Trophoblast cell (in vitro differentiated cells and primary cell): ENCODE data around the gene AP4E1.
"Not testable (repeated sequence)": the region's sequence is repeated elsewhere in the genome, so short reads cannot be mapped to it uniquely, and the experiment has no call there.

ENCODE experiments used
- DNase-seq, 2 donors: peaks; one replicate each; pipeline ENCODE4 v3.0.0-alpha.2; 2016
- H2AFZ ChIP-seq: 2 replicates; pipeline ENCODE4 v1.6.1; 2013; ENCODE audit warnings: low read length, moderate library complexity, mild to moderate bottlenecking; ENCODE audit not compliant: insufficient read depth, poor library complexity
- H2AK5ac ChIP-seq: 2 replicates; pipeline ENCODE4 v1.6.1; 2013; ENCODE audit warnings: mild to moderate bottlenecking, low read length
- H2BK120ac ChIP-seq: 2 replicates; pipeline ENCODE4 v1.6.1; 2013; ENCODE audit warnings: low read length, mild to moderate bottlenecking, moderate library complexity; ENCODE audit not compliant: insufficient read depth, poor library complexity
- H2BK12ac ChIP-seq: 2 replicates; pipeline ENCODE4 v1.6.1; 2013; ENCODE audit warnings: mild to moderate bottlenecking, low read length, moderate library complexity
- H2BK5ac ChIP-seq: 2 replicates; pipeline ENCODE4 v1.6.1; 2013; ENCODE audit warnings: low read length, low read depth, moderate library complexity, mild to moderate bottlenecking; ENCODE audit not compliant: poor library complexity
- H3K14ac ChIP-seq: 2 replicates; pipeline ENCODE4 v1.6.1; 2013; ENCODE audit warnings: mild to moderate bottlenecking, low read length
- H3K18ac ChIP-seq: 2 replicates; pipeline ENCODE4 v1.6.1; 2013; ENCODE audit warnings: mild to moderate bottlenecking, low read length
- H3K23ac ChIP-seq: 2 replicates; pipeline ENCODE4 v1.6.1; 2013; ENCODE audit warnings: low read length
- H3K27ac ChIP-seq: 2 replicates; pipeline ENCODE4 v1.5.1; 2013; ENCODE audit warnings: low read depth, mild to moderate bottlenecking, inconsistent platforms, low read length, moderate library complexity
- H3K27me3 ChIP-seq: 2 replicates; pipeline ENCODE4 v1.6.1; 2013; ENCODE audit warnings: inconsistent platforms, mild to moderate bottlenecking, low read length, moderate library complexity; ENCODE audit not compliant: insufficient read depth
- H3K36me3 ChIP-seq, 2 experiments: 1 replicate in 1 of 2; 2 replicates in 1 of 2; pipeline ENCODE4 v1.6.1; 2013; ENCODE audit warnings: low read length in 2 of 2, mild to moderate bottlenecking in 2 of 2, moderate library complexity in 1 of 2; ENCODE audit not compliant: insufficient read depth in 2 of 2, control insufficient read depth in 1 of 2
- H3K4ac ChIP-seq: 2 replicates; pipeline ENCODE4 v1.6.1; 2013; ENCODE audit warnings: low read depth, mild to moderate bottlenecking, low read length, moderate library complexity
- H3K4me1 ChIP-seq, 2 experiments: 1 replicate in 1 of 2; 2 replicates in 1 of 2; pipeline ENCODE4 v1.6.1; 2013; ENCODE audit warnings: low read length in 2 of 2, mild to moderate bottlenecking in 2 of 2, moderate library complexity in 1 of 2; ENCODE audit not compliant: insufficient read depth in 2 of 2, control insufficient read depth in 1 of 2
- H3K4me2 ChIP-seq: 2 replicates; pipeline ENCODE4 v1.6.1; 2013; ENCODE audit warnings: inconsistent platforms, mild to moderate bottlenecking, low read length, moderate library complexity
- H3K4me3 ChIP-seq: 2 replicates; pipeline ENCODE4 v1.5.1; 2013; ENCODE audit warnings: mild to moderate bottlenecking, low read depth, low read length, inconsistent platforms
- H3K79me1 ChIP-seq: one replicate; pipeline ENCODE4 v1.6.1; 2013; ENCODE audit warnings: low read length
- H3K79me2 ChIP-seq: 2 replicates; pipeline ENCODE4 v1.6.1; 2013; ENCODE audit warnings: low read length, mild to moderate bottlenecking; ENCODE audit not compliant: control insufficient read depth, insufficient read depth, poor library complexity
- H3K9ac ChIP-seq: 2 replicates; pipeline ENCODE4 v1.6.1; 2013; ENCODE audit warnings: mild to moderate bottlenecking, low read length
- H3K9me3 ChIP-seq: 2 replicates; pipeline ENCODE4 v1.6.1; 2013; ENCODE audit warnings: low read depth, mild to moderate bottlenecking, control low read depth, inconsistent platforms, low read length; ENCODE audit not compliant: insufficient read depth
- H4K12ac ChIP-seq: 2 replicates; pipeline ENCODE4 v1.6.1; 2013; ENCODE audit warnings: low read depth, mild to moderate bottlenecking, low read length, moderate library complexity
- H4K8ac ChIP-seq: 2 replicates; pipeline ENCODE4 v1.6.1; 2013; ENCODE audit warnings: low read depth, mild to moderate bottlenecking, low read length, moderate library complexity
- H4K91ac ChIP-seq: one replicate; pipeline ENCODE4 v1.6.1; 2013; ENCODE audit warnings: low read depth, mild to moderate bottlenecking, low read length, moderate library complexity
- WGBS: extraction: QIAGEN DNeasy Blood & Tissue Kit; methylation state at CpG from one replicate; pipeline ENCODE4 v1.1.7; 2013; ENCODE audit warnings: missing lambda C conversion rate; ENCODE audit not compliant: insufficient read length, insufficient coverage; ENCODE audit errors: extremely low coverage; 5-methylcytosine and 5-hydroxymethylcytosine counted together

AP4E1 gene

DNA sequence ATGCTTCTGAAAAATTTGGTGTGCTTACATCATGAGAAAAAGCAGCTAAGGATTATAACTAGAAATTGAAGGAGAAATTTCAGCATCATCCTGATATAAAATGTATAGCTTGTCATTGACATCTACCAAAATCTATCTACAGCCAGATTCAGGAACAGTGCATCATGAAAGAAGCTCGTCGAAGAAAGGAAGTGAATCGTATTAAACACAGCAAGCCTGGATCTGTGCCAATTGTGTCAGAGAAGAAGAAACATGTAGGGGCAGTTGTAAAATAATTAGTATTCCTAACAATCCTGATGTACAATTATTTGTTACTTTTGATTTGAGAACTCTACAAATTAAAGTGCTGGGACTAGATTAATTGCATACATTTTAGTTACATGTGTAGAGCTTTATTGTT is 37.2 kb downstream of the AP4E1 start:
- WGBS = no CpG with 5 or more reads among the region's 3 CpGs
- Histone ChIP-seq H3K14ac (no peak overlapping the region), H3K23ac (no peak overlapping the region)

GRCh38 chr15:50950745-50951144 is 42.3 kb downstream of the AP4E1 start:
- not testable (repeated sequence) for H3K4me1 ChIP-seq, H2AFZ ChIP-seq, H4K91ac ChIP-seq, H3K4ac ChIP-seq, H3K27me3 ChIP-seq, H3K18ac ChIP-seq, H2BK12ac ChIP-seq, H3K27ac ChIP-seq, H2BK5ac ChIP-seq, H3K79me1 ChIP-seq, H3K9me3 ChIP-seq, H3K9ac ChIP-seq, H2AK5ac ChIP-seq, H3K23ac ChIP-seq, H4K12ac ChIP-seq, H3K4me2 ChIP-seq, H2BK120ac ChIP-seq, H3K79me2 ChIP-seq, DNase-seq, H3K4me3 ChIP-seq, H3K14ac ChIP-seq, H4K8ac ChIP-seq
- peaks cover 10 to 11% of the 10 kb centered on the region in 2 experiments for H3K36me3 ChIP-seq
- WGBS = no CpG with 5 or more reads among the region's 3 CpGs

More for the DNA sequence above, 37.2 kb downstream of the AP4E1 start:
- H3K4me2 ChIP-seq = no peak overlapping the region
- H4K91ac ChIP-seq = no peak overlapping the region
- no peak overlapping the region for H3K18ac ChIP-seq
- peaks cover 3% of the 10 kb centered on the region in 2 experiments for H3K36me3 ChIP-seq
- no peak overlapping the region for H2BK12ac ChIP-seq
- H2BK120ac ChIP-seq = no peak overlapping the region
- no peak overlapping the region for H2AFZ ChIP-seq
- H3K27me3 ChIP-seq = no peaks in the 10 kb centered on the region
- H3K4me1 ChIP-seq = no peaks in the 10 kb centered on the region
- H3K9ac ChIP-seq = no peak overlapping the region
- DNase-seq = no peak
- H4K8ac ChIP-seq = no peak overlapping the region
- H2BK5ac ChIP-seq = no peak overlapping the region
- H3K4ac ChIP-seq = no peak overlapping the region
- H3K79me1 ChIP-seq = no peaks in the 10 kb centered on the region
- no peak overlapping the region for H3K27ac ChIP-seq
- H3K9me3 ChIP-seq = no peaks in the 10 kb centered on the region
- no peaks in the 10 kb centered on the region for H3K79me2 ChIP-seq
- no peak overlapping the region for H3K4me3 ChIP-seq
- no peak overlapping the region for H4K12ac ChIP-seq
- no peak overlapping the region for H2AK5ac ChIP-seq

DNA sequence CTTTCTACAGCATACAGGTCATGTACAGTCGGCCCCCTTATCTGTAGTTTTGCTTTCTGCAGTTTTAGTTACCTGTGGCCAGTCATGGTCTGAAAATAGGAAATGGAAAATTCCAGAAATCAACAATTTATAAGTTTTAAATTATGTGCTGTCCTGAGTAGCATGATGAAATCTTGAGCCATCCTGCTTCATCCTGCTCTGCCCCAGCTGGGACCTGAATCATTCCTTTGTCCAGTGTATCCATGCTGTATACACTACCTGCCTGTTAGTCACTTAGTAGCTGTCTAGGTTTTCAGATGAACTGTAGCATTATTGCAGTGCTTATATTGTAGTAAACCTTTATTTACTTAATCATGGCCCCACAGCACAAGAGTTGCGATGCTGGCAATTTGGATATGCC is 44.8 kb downstream of the AP4E1 start:
- H3K9ac ChIP-seq = no peak overlapping the region
- peaks cover 14 to 15% of the 10 kb centered on the region in 2 experiments for H3K36me3 ChIP-seq
- H2BK120ac ChIP-seq = no peak overlapping the region
- H4K12ac ChIP-seq = no peak overlapping the region
- no peak overlapping the region for H2AFZ ChIP-seq
- no peaks in the 10 kb centered on the region for H3K79me2 ChIP-seq
- H3K23ac ChIP-seq = no peak overlapping the region
- no peaks in the 10 kb centered on the region for H3K79me1 ChIP-seq
- no peaks in the 10 kb centered on the region for H3K4me1 ChIP-seq
- H3K27ac ChIP-seq = no peak overlapping the region
- H4K8ac ChIP-seq = no peak overlapping the region
- no peaks in the 10 kb centered on the region for H3K27me3 ChIP-seq
- H3K9me3 ChIP-seq = peaks cover 3% of the 10 kb centered on the region
- DNase-seq = no peak
- H2AK5ac ChIP-seq = no peak overlapping the region
- no peak overlapping the region for H3K4me2 ChIP-seq
- H3K18ac ChIP-seq = no peak overlapping the region
- H3K4ac ChIP-seq = no peak overlapping the region
- H3K14ac ChIP-seq = no peak overlapping the region
- H2BK12ac ChIP-seq = no peak overlapping the region
- no CpG with 5 or more reads among the region's 2 CpGs for WGBS
- H3K4me3 ChIP-seq = no peak overlapping the region
- H2BK5ac ChIP-seq = no peak overlapping the region
- no peak overlapping the region for H4K91ac ChIP-seq

DNA sequence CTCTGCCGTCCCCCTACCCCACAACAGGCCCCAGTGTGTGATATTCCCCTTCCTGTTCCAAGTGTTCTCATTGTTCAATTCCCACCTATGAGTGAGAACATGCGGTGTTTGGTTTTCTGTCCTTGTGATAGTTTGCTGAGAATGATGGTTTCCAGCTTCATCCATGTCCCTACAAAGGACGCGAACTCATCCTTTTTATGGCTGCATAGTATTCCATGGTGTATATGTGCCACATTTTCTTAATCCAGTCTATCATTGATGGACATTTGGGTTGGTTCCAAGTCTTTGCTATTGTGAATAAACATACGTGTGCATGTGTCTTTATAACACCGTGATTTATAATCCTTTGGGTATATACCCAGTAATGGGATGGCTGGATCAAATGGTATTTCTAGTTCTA is 46.4 kb downstream of the AP4E1 start:
- H2AFZ ChIP-seq, DNase-seq, H3K4me1 ChIP-seq, H3K14ac ChIP-seq, H3K4me3 ChIP-seq, H4K8ac ChIP-seq, H4K91ac ChIP-seq, H3K9me3 ChIP-seq, H3K27ac ChIP-seq, H2BK5ac ChIP-seq, H3K9ac ChIP-seq, H3K27me3 ChIP-seq, H3K79me1 ChIP-seq, H2BK120ac ChIP-seq, H3K18ac ChIP-seq, H3K23ac ChIP-seq, H4K12ac ChIP-seq, H3K79me2 ChIP-seq, H3K4me2 ChIP-seq, H2AK5ac ChIP-seq, H2BK12ac ChIP-seq, H3K4ac ChIP-seq: not testable (repeated sequence)
- no CpG with 5 or more reads among the region's 6 CpGs for WGBS
- H3K36me3 ChIP-seq = peaks cover 14 to 18% of the 10 kb centered on the region in 2 experiments
